Heart left ventricle (tissue), 13 donors: ENCODE measurements around the gene EHD4.

Experiments
- POLR2A ChIP-seq, 2 donors: fragments of 450-650 bp; IDR thresholded peaks; one replicate each; pipeline ENCODE4 v1.6.1; 2017; ENCODE audit warnings: antibody characterized with exemption in 2 of 2, mild to moderate bottlenecking in 2 of 2, moderate library complexity in 2 of 2
- TF ChIP-seq, protein P1 (sequence below), 12 donors: fragments of 200-600 bp; sonication (generic) in 4 of 12; IDR thresholded peaks; one replicate each; pipeline versions ENCODE4 v1.5.0 to v1.8.0; 2018 to 2022; ENCODE audit warnings: antibody characterized with exemption in 12 of 12, mild to moderate bottlenecking in 5 of 12
- donor health status: ischemic (EF 13 %, LVEDD 7.1; RV severe dilation, severe dysfunction).
- donor health status: DM: no; HTN: yes; CAD: no.
- donor health status: DM: no; HTN: no; CAD: no.
- donor health status: ischemic (EF 25% LVEDD 6.9; RV normal size, moderate dysfunction).
- donor health status: ischemic (EF 25% LVEDD 5.7; RV mildly dilated, moderate dysfunction).
- donor health status: ischemic (EF 35%, LVEDD 5.7; RV mildly dilated, moderate dysfunction).
- donor health status: nonischemic (EF 11% LVEDD 7.7; RV severe dilation, severe dysfunction).
- donor health status: DM: yes; HTN: yes; CAD: no.
- donor health status: PGD.
- donor health status: ischemic (EF 29% LVEDD 5.4; RV normal size, mild dysfunction).
- donor health status: nonischemic (EF 23%, LVEDD 6.1; RV moderate dilation, normal function).

DNA sequence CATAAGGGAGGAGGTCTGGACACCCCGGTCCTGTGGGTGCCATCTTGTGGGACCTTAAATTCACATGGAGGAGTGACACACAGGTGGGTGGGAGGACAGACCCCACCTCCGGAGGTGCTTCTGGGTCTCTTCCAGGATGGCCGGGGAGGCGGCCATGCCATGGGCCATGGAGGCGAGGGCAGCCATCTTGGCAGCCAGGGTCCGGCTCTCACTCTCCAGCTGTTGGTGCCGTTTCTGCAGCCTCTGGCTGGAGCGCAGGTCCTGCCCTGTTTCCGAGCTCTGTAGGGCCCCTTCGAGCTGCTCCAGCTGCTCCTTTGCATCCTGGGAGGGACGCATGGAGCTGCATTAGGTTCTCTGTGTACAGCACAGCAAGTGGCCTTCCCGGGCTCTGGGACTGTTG lies 97.6 kb downstream of the EHD4 start:
- TF ChIP-seq, protein P1, sequence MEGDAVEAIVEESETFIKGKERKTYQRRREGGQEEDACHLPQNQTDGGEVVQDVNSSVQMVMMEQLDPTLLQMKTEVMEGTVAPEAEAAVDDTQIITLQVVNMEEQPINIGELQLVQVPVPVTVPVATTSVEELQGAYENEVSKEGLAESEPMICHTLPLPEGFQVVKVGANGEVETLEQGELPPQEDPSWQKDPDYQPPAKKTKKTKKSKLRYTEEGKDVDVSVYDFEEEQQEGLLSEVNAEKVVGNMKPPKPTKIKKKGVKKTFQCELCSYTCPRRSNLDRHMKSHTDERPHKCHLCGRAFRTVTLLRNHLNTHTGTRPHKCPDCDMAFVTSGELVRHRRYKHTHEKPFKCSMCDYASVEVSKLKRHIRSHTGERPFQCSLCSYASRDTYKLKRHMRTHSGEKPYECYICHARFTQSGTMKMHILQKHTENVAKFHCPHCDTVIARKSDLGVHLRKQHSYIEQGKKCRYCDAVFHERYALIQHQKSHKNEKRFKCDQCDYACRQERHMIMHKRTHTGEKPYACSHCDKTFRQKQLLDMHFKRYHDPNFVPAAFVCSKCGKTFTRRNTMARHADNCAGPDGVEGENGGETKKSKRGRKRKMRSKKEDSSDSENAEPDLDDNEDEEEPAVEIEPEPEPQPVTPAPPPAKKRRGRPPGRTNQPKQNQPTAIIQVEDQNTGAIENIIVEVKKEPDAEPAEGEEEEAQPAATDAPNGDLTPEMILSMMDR (IDR thresholded peaks at IDR 0.05), result no peak
- TF ChIP-seq POLR2A (IDR thresholded peaks at IDR 0.05), result no peak
